Brain pericyte (primary cell): Measurements from ENCODE around the gene ACAD11.

Source experiments
- DNase-seq: peaks from one replicate; pipeline ENCODE4 v3.0.0-alpha.2; 2012; ENCODE audit warnings: low read depth, low spot score

The ACAD11 gene

GRCh38 chr3:132659365-132660051 lies at the start of gene ACAD11:
Gene ACAD11 (minus strand): TSS chr3:132659809. CDS start chr3:132659751, 58 bp downstream.
- DNase-seq: peak; percentile 40

GRCh38 chr3:132703733-132704132 lies 44.1 kb upstream of the ACAD11 start:
- DNase-seq: no peak

GRCh38 chr3:132695422-132695821 lies 35.8 kb upstream of the ACAD11 start:
- DNase-seq: no peak

- DNase-seq: no peak
Observed at GRCh38 chr3:132694991-132695390, 35.4 kb upstream of the ACAD11 start.

- no peak for DNase-seq
Observed at GRCh38 chr3:132690040-132690439, 30.4 kb upstream of the ACAD11 start.

- DNase-seq: no peak
Observed at GRCh38 chr3:132682201-132682600, 22.6 kb upstream of the ACAD11 start.

GRCh38 chr3:132681421-132681820 lies 21.8 kb upstream of the ACAD11 start:
- DNase-seq: no peak

- DNase-seq: no peak
Observed at GRCh38 chr3:132679911-132680310, 20.3 kb upstream of the ACAD11 start.

GRCh38 chr3:132675408-132675807 lies 15.8 kb upstream of the ACAD11 start:
- no peak for DNase-seq

GRCh38 chr3:132669256-132669777 lies 9.7 kb upstream of the ACAD11 start:
- no peak for DNase-seq

GRCh38 chr3:132665230-132665745 lies 5.7 kb upstream of the ACAD11 start:
- no peak for DNase-seq

GRCh38 chr3:132662212-132662611 lies 2.6 kb upstream of the ACAD11 start:
- no peak for DNase-seq

GRCh38 chr3:132661101-132661500 lies 1.5 kb upstream of the ACAD11 start:
- DNase-seq: no peak

GRCh38 chr3:132660811-132661070 lies 1.1 kb upstream of the ACAD11 start:
- no peak for DNase-seq

GRCh38 chr3:132660052-132660810 lies 622 bp upstream of the ACAD11 start, which contains the start of gene UBA5:
Gene UBA5 (plus strand): TSS chr3:132660329. CDS start chr3:132660538, 209 bp downstream.
- peak; percentile 22 for DNase-seq

GRCh38 chr3:132659000-132659364 lies 627 bp downstream of the ACAD11 start:
- no peak for DNase-seq

- no peak for DNase-seq
Observed at GRCh38 chr3:132657869-132658747, 1.5 kb downstream of the ACAD11 start.

- DNase-seq: no peak
Observed at GRCh38 chr3:132655471-132655870, 4.1 kb downstream of the ACAD11 start.

GRCh38 chr3:132654721-132655120 lies 4.9 kb downstream of the ACAD11 start:
- no peak for DNase-seq

GRCh38 chr3:132654190-132654589 lies 5.4 kb downstream of the ACAD11 start:
- DNase-seq: no peak

- DNase-seq: no peak
Observed at GRCh38 chr3:132652640-132653270, 6.9 kb downstream of the ACAD11 start.
